Lower lobe of right lung (tissue), 2 donors: ENCODE measurements around the gene C11orf54. TPM values are rescaled to one million over a fixed set of nuclear protein-coding genes. Genes with fewer than 3 reads are reported as not detected.

ENCODE experiments used
- ATAC-seq, 2 donors: fragments of 200-7000 bp; cut with Tn5 transposase; one replicate each; pipeline ENCODE4 v1.9.1; 2020 to 2022; ENCODE audit warnings: mild to moderate bottlenecking in 2 of 2, moderate library complexity in 2 of 2
- DNase-seq: peaks from one replicate; pipeline ENCODE4 v3.0.0-alpha.2; 2020
- H3K27ac ChIP-seq: fragments of 200-600 bp; one replicate; pipeline ENCODE4 v1.8.0; 2022
- H3K27me3 ChIP-seq: fragments of 200-600 bp; one replicate; pipeline ENCODE4 v1.8.0; 2022; ENCODE audit warnings: low read depth
- H3K36me3 ChIP-seq: fragments of 200-600 bp; one replicate; pipeline ENCODE4 v1.8.0; 2022; ENCODE audit warnings: mild to moderate bottlenecking
- H3K4me1 ChIP-seq: fragments of 200-600 bp; one replicate; pipeline ENCODE4 v1.8.0; 2022
- H3K4me3 ChIP-seq: fragments of 200-600 bp; one replicate; pipeline ENCODE4 v1.8.0; 2022; ENCODE audit warnings: mild to moderate bottlenecking
- H3K9me3 ChIP-seq: fragments of 200-600 bp; one replicate; pipeline ENCODE4 v1.8.0; 2022
- intact Hi-C: fragments of 100-400 bp; cut with DNase I; formaldehyde crosslinking; loops from one replicate; pipeline ENCODE4 v1.11.0; 2022
- total RNA-seq: library from RNA; stranded (reverse); fragmentation: NEBNext Ultra II Directional; extraction: Animal tissue kit (Norgen Biotek cat#: 25700); gene quantifications from one replicate; pipeline ENCODE4 v1.2.1, GENCODE V29; 2021
- TF ChIP-seq, protein P1 (sequence below): fragments of 200-600 bp; IDR thresholded peaks from one replicate; pipeline ENCODE4 v1.8.0; 2022; ENCODE audit warnings: antibody characterized with exemption, mild to moderate bottlenecking
- donor health status: DM: no; HTN: yes; CAD: no; lungs with severe emphysema.

C11orf54 gene
- total RNA-seq, 1 donor from 2014 or later = 50.2 TPM

DNA sequence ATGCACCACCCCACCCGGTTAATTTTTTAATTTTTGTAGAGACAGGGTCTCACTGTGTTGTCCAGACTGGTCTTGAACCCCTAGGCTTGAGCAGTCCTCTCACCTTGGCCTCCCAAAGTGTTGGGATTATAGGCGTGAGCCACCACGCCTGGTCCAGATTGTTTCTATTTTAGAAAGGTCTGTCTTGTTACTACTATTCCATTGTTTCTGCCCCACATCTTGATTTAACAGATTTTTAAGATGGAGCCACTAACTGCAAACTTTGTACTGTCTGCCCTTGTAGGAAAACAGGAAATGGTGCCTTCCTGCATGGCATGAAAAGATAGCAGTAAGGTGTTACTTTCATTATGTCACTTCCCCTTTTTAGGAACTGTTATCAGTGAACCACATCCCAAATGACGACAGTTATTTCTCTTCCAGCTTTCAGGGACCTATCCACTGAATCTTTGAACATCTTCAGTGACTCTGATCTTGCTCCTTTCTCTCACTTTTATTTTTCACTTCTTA is 23.4 kb upstream of the C11orf54 start:
- peak in 1 of 2 donors; percentile 44 for ATAC-seq
- no peak overlapping the region for H3K4me3 ChIP-seq
- TF ChIP-seq, protein P1, sequence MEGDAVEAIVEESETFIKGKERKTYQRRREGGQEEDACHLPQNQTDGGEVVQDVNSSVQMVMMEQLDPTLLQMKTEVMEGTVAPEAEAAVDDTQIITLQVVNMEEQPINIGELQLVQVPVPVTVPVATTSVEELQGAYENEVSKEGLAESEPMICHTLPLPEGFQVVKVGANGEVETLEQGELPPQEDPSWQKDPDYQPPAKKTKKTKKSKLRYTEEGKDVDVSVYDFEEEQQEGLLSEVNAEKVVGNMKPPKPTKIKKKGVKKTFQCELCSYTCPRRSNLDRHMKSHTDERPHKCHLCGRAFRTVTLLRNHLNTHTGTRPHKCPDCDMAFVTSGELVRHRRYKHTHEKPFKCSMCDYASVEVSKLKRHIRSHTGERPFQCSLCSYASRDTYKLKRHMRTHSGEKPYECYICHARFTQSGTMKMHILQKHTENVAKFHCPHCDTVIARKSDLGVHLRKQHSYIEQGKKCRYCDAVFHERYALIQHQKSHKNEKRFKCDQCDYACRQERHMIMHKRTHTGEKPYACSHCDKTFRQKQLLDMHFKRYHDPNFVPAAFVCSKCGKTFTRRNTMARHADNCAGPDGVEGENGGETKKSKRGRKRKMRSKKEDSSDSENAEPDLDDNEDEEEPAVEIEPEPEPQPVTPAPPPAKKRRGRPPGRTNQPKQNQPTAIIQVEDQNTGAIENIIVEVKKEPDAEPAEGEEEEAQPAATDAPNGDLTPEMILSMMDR = no peak
- peaks cover 20% of the 10 kb centered on the region for H3K36me3 ChIP-seq
- H3K9me3 ChIP-seq = no peaks in the 10 kb centered on the region
- DNase-seq = no peak
- no peaks in the 10 kb centered on the region for H3K27me3 ChIP-seq
- H3K4me1 ChIP-seq = no peaks in the 10 kb centered on the region
- H3K27ac ChIP-seq = no peak overlapping the region
- intact Hi-C loops = no loop called here

DNA sequence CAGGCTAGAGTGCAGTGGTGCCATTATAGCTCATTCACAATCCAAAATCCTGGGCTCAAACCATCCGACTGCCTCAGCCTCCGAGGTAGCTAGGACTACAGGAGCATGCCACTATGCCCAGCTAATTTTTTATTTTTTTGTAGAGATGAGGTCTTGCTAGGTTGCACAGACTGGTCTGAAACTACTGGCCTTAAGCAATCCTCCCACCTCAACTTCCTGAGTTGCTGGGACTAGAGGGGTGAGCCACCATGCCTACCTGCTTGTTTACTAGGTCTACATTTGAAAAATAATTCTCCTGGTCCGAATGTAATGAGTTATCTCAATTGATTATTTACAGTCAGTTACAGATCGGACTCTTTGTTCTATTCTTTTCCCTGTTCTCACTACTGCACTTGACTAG is 22.2 kb upstream of the C11orf54 start:
- H3K9me3 ChIP-seq = no peaks in the 10 kb centered on the region
- no peaks in the 10 kb centered on the region for H3K27me3 ChIP-seq
- intact Hi-C loops = no loop called here
- H3K4me3 ChIP-seq = no peak overlapping the region
- DNase-seq = no peak
- no peak for ATAC-seq
- TF ChIP-seq, protein P1 = no peak
- H3K27ac ChIP-seq = no peak overlapping the region
- peaks cover 29% of the 10 kb centered on the region for H3K36me3 ChIP-seq
- no peaks in the 10 kb centered on the region for H3K4me1 ChIP-seq

DNA sequence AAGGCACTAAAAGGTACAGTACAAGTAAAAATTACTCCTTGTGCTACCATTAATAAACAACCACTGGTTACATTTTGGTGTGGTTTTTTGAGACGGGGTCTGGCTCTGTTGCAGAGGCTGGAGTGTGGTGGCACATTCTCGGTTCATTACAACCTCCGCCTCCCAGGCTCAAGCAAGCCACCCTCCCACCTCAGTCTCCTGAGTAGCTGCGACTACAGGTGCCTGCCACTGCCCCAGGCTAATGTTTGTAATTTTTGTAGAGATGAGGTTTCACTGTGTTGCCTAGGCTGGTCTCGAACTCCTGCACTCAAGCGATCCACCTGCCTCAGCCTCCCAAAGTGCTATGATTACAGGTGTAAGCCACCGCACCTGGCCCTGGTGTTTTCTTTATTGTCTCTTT is 20.9 kb upstream of the C11orf54 start:
- H3K27ac ChIP-seq = no peak overlapping the region
- H3K36me3 ChIP-seq = peaks cover 28% of the 10 kb centered on the region
- H3K27me3 ChIP-seq = no peaks in the 10 kb centered on the region
- H3K9me3 ChIP-seq = no peaks in the 10 kb centered on the region
- no peak for DNase-seq
- intact Hi-C loops = no loop called here
- ATAC-seq = no peak
- H3K4me3 ChIP-seq = no peak overlapping the region
- TF ChIP-seq, protein P1 = no peak
- H3K4me1 ChIP-seq = no peaks in the 10 kb centered on the region

DNA sequence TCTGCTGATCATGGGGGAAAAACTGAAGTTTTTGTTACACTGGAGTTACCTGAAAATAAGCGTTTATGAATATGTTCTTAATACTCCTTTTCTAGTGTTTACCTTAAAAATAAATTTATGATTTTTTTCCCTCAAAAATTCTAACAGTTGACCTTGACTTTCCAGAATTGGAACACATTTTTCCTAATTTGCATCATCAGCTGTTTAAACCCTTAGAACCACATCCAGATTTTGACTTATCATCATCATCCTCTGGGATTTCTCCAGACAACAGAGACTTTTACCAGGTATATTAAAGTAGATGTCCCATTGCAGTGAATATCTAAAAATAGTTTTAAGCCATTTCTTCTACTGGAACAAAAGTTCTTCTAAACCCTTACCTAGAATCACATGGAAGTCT is 17.4 kb upstream of the C11orf54 start:
- ATAC-seq (no peak), DNase-seq (no peak)
- no peaks in the 10 kb centered on the region for H3K4me1 ChIP-seq
- peaks cover 55% of the 10 kb centered on the region for H3K36me3 ChIP-seq
- no peak overlapping the region for H3K4me3 ChIP-seq
- H3K27me3 ChIP-seq = no peaks in the 10 kb centered on the region
- TF ChIP-seq, protein P1 = no peak
- H3K9me3 ChIP-seq = no peaks in the 10 kb centered on the region
- H3K27ac ChIP-seq = no peak overlapping the region
- intact Hi-C loops = no loop called here

DNA sequence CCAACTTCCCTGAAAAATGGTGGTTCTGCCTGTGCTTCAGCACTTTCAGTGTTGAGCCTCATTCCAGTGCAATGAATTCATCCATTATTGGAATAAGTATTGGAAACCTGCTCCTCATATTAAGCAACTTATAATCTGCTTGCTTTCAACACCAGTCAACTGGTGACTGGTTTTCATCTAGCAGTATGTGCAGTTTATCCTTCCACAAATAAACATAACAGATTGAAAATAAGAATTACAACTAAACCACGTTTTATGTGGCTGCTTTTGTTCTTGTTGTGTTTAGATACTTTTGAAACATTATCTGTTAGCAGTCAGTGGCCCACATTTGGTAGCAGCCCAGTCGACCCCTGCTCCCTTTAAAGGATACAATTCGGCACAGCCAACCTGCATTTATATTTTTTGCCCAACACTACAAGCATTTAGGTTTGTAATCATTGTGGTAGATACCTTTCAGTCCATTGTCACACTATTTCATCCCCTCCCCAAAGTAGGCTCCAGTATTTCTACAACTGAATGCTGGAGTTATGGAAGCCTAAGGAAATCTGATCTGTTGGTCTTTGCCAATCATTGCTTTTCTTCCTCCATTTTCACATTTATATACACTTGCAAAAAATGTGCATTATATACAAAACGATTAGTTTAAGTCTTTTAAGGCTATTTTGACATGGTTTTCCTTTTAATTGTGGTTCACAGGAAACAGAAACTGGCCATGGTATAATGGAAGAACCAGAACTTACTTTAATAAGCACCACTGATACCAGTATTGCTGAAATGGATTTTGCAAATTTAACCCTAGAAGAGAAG is 13.3 kb upstream of the C11orf54 start:
- no peak overlapping the region for H3K27ac ChIP-seq

More for the DNA sequence above, 13.3 kb upstream of the C11orf54 start:
- intact Hi-C loops = no loop called here
- DNase-seq (no peak), ATAC-seq (no peak)
- no peaks in the 10 kb centered on the region for H3K4me1 ChIP-seq
- no peaks in the 10 kb centered on the region for H3K9me3 ChIP-seq
- no peaks in the 10 kb centered on the region for H3K27me3 ChIP-seq
- no peak overlapping the region for H3K4me3 ChIP-seq
- TF ChIP-seq, protein P1 = no peak
- H3K36me3 ChIP-seq = peaks cover 81% of the 10 kb centered on the region
